HL-60 (cell line): Measurements from ENCODE around the gene BAMBI.

ENCODE experiments used
- DNase-seq, 2 experiments: peaks; one replicate each; pipeline ENCODE4 v3.0.0-alpha.2; 2010 to 2020; ENCODE audit warnings: low read depth in 1 of 2, low spot score in 1 of 2
- H3K27ac ChIP-seq: fragments of 250-450 bp; sonication (Bioruptor Pico); replicated peaks from 2 replicates; pipeline ENCODE4 v1.5.1; 2020; ENCODE audit warnings: mild to moderate bottlenecking, moderate library complexity
- H3K27me3 ChIP-seq: fragments of 250-450 bp; sonication (Bioruptor Pico); 2 replicates; pipeline ENCODE4 v1.5.1; 2021; ENCODE audit warnings: mild to moderate bottlenecking, moderate library complexity; ENCODE audit not compliant: insufficient read depth, poor library complexity, severe bottlenecking
- H3K4me3 ChIP-seq: replicated peaks from 2 replicates; pipeline ENCODE4 v1.5.1; 2011; ENCODE audit warnings: mild to moderate bottlenecking, control low read depth, low read length; ENCODE audit not compliant: insufficient read depth
- CTCF ChIP-seq: IDR thresholded peaks from one replicate; pipeline ENCODE4 v1.5.1; 2011; ENCODE audit warnings: low read length, control low read depth, inconsistent platforms; ENCODE audit not compliant: insufficient read depth
- GABPA ChIP-seq: IDR thresholded peaks from 2 replicates; pipeline ENCODE4 v1.6.1; 2012; ENCODE audit warnings: low read depth
- POLR2AphosphoS5 ChIP-seq: IDR thresholded peaks from 2 replicates; pipeline ENCODE4 v1.6.1; 2012; ENCODE audit warnings: low read depth
- REST ChIP-seq: IDR thresholded peaks from 2 replicates; pipeline ENCODE4 v1.6.1; 2012; ENCODE audit warnings: low read depth; ENCODE audit not compliant: insufficient replicate concordance
- SPI1 ChIP-seq: IDR thresholded peaks from 2 replicates; pipeline ENCODE4 v1.6.1; 2012; ENCODE audit warnings: low read depth, mild to moderate bottlenecking, borderline replicate concordance

Gene BAMBI

GRCh38 chr10:28721318-28721951, 44.1 kb downstream of the BAMBI start:
- no peak for TF ChIP-seq CTCF
- TF ChIP-seq REST: no peak
- TF ChIP-seq GABPA: no peak
- no peak for TF ChIP-seq POLR2AphosphoS5
- TF ChIP-seq SPI1: no peak

GRCh38 chr10:28722065-28722803, 44.9 kb downstream of the BAMBI start:
- TF ChIP-seq SPI1: no peak
- TF ChIP-seq POLR2AphosphoS5: no peak
- TF ChIP-seq GABPA: no peak
- TF ChIP-seq CTCF: no peak
- no peak for TF ChIP-seq REST
- Histone ChIP-seq H3K27me3 (peaks cover 10% of the 10 kb centered on the region), H3K4me3 (no peak overlapping the region), H3K27ac (no peak overlapping the region)
- DNase-seq: no peak

More at GRCh38 chr10:28721318-28721951, 44.1 kb downstream of the BAMBI start:
- peaks cover 10% of the 10 kb centered on the region for H3K27me3 ChIP-seq
- no peak for DNase-seq
- no peak overlapping the region for H3K27ac ChIP-seq
- H3K4me3 ChIP-seq: no peak overlapping the region

- peaks cover 1% of the 10 kb centered on the region for H3K27me3 ChIP-seq
- H3K4me3 ChIP-seq: no peak overlapping the region
- DNase-seq: no peak
- TF ChIP-seq CTCF (no peak), REST (no peak), GABPA (no peak), POLR2AphosphoS5 (no peak), SPI1 (no peak)
- no peak overlapping the region for H3K27ac ChIP-seq
Measured at GRCh38 chr10:28728366-28728765, 51.0 kb downstream of the BAMBI start.
